HG03342 (cell line): Measurements from ENCODE around the gene KRT72.

Experiments
- ATAC-seq: cut with Tn5 transposase; IDR thresholded peaks from one replicate; pipeline ENCODE4 v1.9.1; 2021; ENCODE audit warnings: mild to moderate bottlenecking, moderate library complexity; ENCODE audit not compliant: unreplicated experiment

KRT72 gene

DNA sequence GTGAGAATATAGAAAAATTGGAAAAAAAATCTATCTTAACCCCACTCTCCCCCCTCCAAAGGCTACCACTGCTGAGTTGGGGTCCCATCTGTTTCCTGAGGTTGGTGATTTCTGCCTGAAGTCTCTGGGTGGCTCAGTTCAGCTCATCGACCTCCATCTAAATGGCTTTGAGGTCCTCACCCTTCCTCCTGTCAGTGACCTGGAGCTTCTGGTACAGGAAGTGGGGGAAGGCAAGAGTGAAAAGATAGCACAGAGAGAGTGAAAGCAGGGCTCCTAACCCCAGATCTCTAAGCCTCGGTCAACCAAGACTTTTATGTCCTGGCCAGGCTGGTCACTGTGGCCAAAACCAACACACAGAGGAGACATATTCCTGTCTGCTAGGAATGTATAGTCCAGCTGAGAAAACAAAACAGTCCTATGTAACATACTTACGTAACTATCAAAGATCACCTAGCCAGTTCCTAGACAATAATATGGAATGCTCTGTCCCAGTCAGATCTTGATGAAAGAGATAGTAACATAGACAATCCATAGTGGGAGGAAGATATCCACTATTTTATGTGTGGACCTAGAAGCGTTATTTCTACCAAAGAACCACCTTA, 29.4 kb upstream of the KRT72 start:
- no peak for ATAC-seq

DNA sequence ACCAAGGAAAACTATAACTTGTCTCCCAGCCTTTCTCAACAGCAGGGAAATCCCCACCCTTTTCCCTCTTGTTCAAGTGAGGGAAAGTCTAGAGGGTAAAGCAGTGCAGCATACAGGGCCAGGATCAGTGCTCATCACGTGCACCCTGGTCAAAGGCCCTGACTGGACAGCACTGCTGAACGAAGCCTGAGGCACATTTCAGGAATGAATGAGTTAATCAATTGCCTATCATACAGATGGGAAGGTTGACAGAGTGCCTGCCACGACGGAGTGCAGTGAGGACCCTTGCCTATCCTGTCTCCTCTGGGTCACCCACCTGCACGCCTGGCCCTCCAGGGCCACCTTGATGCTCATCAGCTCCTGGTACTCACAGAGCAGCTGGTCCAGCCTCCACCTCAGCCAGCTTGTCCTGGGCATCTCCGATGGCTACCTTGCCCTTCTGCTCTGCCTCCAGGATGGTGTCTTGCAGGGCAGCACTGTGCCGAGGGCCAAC, 28.8 kb upstream of the KRT72 start:
- ATAC-seq, result no peak

DNA sequence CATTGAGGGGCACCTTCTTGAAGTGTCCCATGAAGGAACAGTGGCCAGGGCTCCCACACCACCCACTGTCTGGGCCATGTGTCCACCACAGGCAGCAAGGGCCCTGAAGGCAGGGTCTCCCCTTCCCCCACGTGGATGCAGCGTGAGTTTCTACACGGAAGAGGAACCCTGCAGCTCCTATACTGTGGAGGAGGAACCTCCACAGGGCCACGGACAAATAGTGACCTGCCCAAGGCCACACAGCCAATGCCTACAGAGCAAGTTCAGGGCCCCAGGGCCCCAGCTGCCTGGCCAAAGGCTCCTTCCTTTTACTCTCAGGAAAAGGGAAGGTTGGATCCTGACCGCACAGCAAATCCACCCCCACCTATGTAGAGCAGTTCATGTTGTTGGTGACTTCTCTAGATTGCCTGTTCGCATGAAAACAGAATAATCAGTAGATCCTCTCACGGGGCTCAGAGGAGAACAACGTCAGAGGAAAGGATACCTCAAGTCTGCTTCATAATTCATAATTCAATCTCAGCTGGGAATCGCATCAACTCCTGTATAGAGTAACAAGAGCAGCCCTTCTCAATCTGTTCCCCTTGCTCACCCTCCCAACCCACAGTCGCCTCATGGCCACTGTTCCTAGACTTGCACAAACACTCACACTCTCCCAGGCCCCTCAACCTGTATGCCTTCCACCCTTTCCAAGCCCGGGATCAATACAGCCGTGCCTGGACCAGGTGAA, 28.2 kb upstream of the KRT72 start:
- no peak for ATAC-seq

DNA sequence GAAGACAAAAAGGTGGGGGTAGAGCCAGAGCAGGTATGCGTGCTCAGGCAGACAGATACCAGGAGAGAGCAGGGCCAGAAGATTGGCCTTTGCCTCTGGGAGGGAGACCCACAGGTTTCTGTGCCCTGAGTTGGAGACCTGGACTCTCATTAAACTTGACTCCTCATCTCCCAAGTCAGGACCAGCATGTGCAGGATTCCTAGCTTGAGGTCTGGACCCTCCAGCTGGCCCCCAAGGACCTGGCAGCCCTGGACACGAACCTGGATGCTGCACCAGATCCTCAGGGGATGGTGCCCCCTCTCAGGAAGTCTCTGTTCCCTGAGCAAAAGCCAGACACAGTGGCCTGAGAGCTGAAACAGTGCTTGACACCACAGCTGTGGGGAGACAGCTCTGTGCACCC, 27.6 kb upstream of the KRT72 start:
- no peak for ATAC-seq

DNA sequence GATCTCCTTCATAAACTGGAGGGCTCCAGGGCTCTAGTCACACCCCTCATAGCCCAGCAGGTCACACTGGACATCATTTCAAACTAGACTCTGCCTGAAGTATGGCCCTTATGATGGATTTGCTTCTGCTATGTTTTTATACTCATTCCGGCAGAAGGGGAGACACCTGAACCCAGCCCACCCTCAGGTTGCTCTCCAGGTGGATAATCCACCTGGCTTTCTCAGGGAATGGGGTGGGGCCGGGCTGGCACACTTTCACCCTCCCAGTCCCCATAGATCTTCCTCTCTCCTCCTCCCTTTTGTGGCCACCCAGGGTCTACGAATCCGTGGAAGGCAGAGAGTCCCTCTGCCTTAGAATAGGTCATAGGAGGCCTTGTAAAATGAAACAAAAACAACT, 26.8 kb upstream of the KRT72 start:
- ATAC-seq, result no peak

DNA sequence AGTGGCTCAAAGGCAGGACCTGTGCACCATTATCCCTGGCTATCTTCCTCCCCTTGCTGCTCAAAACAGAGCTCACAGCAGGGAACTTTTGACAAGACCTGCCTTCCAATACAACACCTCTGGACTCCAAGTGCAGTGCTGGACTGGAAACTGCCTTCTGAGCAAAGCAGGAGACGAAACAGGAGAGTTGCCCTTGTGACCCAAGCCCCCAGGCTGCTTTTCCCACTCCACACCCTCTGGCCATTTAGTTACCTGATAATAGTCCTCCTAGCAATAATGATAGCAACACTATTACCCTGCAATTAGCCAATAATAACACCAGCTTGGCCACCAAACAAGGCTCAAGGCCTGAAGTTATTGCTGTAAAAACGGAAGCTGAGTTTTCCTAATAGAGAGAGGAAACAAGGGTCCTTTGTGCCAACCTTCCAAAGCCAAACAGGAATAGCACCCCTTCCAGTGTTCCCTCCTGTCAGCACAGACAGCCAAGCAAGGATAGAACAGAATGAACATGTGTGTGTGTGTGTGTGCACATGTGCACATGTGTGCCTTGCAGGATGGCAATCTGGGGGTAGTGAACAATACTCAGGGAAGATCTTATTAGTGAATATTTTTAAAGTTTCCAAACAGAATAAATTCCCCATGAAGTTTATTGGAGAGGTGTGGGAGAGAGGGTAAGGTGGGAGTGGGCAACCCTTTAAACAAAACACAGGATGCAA, 26.3 kb upstream of the KRT72 start:
- ATAC-seq, result no peak

DNA sequence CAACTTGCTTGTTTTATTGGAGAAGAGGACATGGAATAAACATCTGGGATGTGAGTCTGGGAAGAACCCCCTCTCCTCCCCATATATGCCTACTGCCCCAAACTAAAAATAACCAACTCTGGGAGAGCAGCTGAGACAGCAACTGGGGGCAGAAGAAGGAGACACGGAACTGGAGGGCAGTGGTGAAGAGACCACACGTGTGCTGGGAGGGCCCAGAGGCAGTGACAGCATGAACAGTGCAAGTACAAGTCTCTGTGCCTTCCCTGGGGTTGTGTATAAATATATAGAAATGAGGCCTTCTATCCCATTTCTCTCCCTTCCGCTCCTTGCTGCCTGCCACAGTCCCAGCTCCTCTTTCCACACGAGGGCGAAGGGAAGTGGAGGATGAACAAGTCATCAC, 21.1 kb upstream of the KRT72 start:
- ATAC-seq, result no peak

DNA sequence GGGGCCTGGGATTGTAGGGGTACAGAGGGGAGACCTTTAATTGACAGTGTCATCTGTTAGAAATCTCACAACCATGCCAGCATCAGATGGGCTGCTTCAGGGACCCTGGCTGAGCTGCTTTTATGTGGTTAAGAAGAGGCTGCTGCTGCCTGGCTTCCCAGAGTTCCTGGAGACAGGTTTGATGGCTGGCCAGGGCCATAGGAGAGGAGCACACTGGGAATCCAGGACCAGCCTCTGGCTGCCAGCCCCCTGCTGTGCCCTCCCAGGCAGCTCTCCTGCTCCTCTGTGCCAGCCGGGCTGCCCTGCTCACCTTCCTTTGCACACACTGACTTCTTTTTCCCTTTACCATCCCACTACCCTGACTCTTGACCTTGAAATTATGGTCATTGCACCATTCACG, 17.6 kb upstream of the KRT72 start:
- no peak for ATAC-seq

DNA sequence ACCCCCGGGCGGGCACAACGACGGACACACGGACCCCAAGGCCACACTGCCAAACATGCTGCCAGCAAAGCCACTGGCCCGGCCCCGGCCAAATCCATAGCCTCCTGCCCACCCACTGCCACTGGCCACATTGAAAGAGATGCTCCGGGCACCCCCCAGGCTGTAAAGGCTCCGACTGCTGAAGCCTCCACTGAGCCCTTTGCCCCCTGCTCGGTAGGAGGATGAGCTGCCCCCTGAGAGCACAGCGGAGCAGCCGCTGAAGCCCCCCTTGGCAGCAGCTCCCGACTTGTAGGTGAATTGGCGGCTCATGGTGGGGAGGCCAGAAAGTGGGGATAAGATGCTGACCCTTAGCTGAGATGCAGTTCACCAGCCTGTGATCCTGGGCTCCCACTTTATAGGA, 17.0 kb upstream of the KRT72 start, which contains the start of gene KRT73:
Gene KRT73, minus strand, starts transcription at position 344 of the 400 bp plus-strand sequence. Its CDS starts 35 bp downstream, at position 309.
- ATAC-seq, result no peak

DNA sequence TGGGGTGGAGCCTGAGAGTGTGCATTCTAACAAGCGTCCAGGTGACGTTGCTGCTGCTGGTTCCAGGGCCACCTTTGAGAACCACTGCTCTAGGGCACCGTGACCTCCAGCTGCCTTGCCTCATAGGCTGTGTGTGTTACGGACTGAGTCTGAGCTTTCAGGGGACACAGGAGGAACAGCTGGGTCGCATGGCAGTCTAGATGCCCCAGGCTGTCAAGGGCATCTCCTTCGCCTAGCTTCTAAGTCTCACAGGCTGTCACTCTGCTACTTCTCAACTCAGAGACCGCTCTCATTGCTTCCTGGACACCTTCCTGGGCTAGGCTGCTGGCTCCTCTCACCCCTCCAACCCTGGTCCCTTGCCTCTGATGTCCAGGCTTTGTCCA, 16.1 kb upstream of the KRT72 start:
- ATAC-seq, result no peak

DNA sequence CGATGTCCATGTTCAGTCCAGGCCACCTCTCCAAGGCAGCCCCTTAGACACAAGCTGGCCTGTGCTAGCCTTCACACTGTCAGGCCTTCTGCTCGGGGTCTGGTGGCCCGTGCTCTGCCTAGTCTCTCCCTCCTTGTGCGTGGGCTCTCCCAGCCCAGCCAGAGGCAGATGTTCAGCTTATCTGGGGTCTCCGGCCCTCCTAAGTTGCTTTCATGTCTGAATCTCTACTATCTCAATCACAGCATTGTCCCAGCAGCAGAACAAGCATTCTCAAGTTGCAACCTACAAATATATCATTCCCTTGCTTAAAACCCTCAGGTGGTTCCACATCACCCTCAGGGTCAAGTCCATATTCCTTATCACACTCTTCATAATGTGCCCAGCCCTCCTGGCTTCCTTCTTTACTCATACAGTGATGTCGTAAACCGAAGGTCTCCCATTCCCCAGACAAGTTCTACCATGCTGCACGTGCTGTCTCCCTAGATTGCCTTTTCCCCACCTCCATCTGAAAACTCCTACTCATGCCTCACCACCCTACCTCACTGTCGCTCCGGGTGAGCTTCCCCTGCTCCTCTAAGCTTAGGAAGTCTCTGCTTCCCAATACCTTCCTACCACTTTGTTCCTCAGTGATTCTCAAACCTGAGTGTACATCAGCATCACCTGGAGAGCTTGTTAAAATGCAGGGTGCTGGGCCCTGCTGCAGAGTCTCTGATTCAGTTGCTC, 15.6 kb upstream of the KRT72 start:
- ATAC-seq, result no peak

DNA sequence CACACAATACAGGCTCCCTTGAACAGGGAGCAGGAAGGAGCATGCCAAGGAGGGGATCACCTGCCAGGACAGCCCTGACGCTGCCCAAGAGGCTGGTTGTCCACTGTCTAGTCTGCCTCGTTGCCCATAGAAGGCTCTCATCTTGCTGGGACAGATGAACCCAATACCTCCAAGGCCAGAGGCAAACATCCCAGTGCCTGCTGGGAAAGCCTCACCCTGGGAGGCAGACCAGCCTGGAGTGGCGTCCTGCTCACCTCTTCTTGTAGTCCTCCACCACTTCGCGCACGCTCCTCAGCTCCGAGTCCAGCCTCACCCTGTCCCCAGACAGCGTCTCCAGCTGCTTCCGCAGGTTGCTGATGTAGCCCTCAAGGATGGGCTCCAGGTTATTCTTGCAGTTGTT, 14.6 kb upstream of the KRT72 start:
- ATAC-seq, result no peak

DNA sequence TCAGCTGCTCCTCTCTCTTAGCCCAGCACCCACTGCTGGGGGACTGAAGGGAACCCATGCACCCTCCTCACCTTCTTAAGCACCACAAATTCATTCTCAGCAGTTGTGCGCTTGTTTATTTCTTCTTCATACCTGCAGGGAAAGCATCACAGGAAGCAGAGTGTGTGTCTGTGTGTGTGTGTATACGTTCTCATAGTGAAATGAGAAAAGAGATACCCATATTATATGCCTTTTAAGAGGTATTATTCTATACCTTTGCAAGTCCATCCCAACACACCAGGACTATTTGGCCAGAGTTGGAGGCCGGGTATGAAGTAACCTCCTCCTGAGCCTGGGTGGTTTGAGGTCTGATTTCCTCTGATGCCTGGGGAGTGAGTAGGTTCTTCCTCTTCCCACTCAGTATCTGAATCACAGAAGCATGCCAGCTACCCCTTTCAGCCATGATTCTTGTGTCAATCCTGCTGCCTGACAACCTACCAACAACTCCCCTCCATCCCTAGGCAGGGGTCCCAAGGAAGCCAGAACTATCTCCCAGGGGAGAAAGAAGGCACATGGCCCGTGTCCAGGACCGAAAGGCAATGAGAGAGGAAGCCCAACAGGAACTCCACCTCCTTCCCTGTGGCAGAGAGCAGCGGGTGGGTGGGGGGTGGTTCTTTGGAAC, 14.1 kb upstream of the KRT72 start:
- ATAC-seq, result no peak

DNA sequence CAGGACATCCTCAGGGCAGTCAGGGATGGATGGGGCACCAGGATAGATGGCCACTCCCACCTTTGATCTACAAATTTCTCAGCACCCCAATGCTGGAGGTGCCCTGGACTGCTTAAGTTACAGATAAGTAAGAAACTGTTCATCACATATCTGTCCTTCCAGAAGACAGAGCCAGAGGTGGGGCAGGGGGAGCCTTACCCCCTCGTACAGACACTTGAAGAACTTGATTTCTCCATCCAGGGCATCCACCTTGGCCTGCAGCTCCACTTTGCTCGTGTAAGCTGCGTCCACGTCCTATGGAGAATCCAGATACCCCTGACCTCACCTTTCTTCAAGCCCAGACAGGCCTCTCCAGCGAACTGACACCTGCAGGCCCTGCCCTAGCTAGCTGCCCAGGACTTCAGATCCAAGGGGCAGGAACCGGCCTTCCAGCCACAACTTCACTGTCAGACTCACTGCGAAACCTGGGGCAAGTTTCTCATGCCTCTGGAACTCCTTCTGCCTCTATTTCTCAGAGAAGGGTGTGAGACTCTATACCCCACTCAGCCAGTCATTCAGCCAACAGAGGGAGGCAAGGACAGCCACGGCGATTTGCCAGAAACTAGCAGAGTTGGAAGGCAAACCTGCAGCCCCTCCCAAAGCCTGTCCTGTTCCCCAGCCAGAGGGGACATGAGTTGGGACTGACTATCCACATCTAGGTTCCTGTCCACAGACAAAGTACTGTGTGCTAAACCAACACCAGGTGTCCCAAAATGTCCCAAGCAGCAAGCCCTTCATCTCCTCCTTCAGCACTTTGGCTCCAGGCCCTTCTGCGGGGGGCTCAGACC, 13.3 kb upstream of the KRT72 start:
- no peak for ATAC-seq

DNA sequence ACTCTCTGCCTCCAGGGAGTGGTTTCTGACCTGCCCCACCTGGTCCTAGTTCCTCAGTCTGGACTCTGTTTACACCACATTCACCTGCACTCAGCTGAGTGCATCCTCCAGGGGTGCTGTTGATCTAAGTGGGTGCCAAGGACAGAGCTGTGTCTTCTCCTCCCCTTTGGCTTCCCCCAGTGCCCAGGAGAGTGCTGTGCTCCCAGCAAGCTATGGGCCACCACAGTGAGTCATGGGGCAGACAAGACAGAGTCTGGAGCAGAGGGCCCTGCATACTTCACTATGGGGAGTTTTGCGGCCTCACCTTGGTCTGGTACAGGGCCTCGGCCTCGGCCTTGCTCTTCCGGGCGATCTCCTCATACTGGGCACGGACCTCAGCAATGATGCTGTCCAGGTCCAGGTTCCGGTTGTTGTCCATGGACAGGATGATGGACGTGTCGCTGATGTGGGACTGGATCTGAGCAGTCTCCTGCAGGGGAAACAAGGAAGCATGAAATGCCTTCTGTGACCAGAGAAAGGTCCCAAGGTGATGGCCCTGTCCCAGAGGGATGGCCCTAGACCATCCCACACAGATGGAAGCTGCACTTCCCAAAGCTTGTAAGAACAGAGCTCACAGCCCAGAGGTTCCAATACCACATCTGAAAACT, 12.2 kb upstream of the KRT72 start:
- no peak for ATAC-seq

DNA sequence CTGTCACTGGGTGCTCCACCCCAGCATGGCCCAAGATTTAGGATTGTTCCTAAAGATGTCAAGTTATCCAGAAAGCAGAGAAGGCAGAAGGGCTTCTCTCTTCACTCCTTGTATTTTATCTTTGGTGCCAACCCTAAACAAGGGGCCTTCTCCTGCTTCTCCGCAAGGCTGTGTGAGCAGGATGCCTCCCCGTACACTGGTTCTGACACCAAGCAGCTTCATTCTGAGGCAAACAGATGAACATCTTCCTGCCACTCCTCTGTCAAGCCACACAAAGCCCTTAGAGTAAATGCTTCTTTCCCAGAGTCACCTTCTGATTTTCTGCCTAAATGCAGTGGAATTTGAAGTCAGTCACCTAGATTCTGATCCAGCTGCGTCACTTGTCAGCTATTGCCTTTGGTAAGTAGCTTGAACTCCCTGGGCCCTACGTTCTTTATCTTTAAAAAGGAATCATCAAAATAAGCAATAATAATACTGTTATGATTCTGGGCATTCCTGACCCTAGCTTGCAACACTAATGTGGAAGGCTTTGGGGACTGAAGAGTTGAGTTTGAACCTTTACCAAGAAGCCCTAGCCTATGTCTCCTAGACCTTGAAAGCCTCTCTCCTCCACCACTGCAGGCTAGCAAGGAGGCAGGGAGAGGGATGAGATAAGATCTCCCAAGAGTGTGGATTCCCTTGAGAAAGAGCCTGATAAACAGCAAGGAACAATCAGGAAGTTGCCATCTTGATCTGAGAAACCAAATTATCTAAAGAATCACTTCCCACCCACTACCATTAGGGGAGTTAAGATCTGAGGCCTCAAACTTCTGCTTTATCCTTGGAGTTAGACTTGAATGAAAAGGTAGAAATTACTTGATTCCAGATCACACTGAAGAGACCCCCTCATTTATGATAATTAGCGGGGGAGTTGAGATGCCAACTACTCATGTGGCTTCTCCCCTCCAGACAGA, 11.4 kb upstream of the KRT72 start:
- no peak for ATAC-seq

DNA sequence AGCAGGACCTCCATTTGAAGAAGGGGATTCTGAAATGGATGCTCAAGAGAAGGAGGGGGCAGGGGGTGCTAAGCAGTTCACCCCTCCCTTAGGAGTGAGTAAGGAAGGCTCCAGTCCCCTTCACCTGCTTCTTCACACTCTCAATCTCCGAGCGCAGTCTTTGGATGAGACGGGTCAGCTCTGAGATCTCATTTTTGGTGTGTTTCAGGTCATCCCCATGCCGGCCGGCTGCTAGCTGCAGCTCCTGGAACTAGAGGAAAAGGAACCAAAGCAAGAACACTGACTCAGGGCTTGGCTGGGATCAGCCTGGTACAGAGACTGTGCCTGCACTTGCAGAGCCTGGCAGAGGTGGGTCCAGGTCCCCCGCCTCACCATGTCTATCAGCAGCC, 9.8 kb upstream of the KRT72 start:
- ATAC-seq, result no peak

DNA sequence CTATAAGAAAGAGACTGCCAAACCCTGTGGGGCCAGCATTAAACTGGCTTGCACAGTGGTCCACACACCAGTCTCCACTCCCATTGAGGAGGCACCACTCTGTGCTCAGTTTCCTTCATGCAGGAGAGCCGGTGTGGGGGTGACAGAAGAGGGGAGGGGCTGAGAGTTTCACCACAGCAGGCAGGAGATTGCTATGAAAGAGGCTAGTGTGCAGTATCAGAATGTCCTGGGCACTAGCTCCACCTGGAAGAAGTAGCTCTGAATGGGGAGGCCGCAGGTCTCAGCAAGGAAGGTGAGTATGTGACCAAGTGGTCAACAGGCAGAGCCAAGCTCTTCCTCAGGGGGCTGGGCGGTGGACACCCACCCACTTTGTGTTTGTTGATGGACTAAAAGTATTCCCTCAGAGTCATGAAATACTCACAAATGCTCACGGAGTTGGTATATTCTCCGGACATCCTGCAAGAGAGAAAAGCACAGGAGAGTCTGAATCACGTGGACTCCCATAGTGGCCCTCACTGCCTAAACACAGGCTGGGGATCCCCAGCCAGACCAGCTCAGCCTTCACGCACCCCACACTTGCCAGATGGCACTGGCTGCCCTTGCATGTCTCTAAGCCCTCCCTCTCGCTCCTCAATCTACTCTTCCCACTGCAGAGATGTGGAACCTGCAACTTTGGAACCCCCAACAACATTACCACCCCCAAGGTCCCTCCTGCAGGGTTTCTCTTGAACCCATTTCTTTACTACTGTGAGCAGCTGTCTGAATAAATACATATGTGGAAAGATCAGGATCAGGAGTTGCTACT, 7.8 kb upstream of the KRT72 start:
- no peak for ATAC-seq
